ENCODE results near the gene GTF3C5. TPM values are rescaled to one million over a fixed set of nuclear protein-coding genes. Genes with fewer than 3 reads are reported as not detected.

Gene GTF3C5, protein sequence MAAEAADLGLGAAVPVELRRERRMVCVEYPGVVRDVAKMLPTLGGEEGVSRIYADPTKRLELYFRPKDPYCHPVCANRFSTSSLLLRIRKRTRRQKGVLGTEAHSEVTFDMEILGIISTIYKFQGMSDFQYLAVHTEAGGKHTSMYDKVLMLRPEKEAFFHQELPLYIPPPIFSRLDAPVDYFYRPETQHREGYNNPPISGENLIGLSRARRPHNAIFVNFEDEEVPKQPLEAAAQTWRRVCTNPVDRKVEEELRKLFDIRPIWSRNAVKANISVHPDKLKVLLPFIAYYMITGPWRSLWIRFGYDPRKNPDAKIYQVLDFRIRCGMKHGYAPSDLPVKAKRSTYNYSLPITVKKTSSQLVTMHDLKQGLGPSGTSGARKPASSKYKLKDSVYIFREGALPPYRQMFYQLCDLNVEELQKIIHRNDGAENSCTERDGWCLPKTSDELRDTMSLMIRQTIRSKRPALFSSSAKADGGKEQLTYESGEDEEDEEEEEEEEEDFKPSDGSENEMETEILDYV
- 10 to 100 TPM; 48.2 to 55.3 (median 48.9) TPM for total RNA-seq

DNA sequence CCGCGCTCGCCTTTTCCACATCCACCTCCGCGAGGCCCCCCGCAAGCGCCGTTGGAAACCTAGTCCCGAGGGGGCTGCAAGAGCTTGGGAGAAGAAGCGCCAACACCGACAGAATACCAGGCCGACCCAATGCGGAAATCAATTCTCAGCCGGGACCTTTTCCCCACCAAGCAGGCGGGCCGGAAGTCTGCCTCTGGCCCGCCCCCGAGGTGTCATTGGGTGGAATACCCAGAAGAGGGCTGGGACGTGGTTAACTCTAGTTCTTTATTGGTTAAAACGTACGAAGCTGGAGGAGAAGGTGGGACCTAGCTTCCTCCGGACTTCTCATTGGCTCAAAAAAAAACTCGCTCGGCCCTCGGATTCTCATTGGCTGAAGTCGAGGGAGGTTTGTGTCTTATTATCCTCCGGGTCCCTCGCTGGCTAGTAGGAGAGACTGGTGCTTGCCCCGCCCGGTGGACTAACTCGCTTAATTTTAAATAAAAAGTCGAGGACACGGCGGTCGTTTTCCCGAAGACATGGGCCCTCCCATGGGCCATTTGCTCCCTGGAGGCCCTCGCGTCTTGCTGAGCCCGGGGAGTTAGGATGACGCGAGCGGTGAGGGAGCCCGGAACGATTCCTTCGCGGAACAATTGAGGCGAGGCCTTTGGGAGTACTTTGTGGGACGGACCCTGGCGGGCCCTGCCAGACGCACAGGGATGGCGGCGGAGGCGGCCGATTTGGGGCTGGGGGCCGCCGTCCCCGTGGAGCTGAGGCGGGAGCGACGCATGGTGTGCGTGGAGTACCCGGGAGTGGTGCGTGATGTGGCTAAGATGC lies at the start of gene GTF3C5:
Gene GTF3C5, plus strand, starts transcription at position 681 of the 813 bp plus-strand sequence. Its CDS starts 15 bp downstream, at position 696.
- TF ChIP-seq POLR2A (IDR thresholded peaks at IDR 0.05): peak in 3 of 4 donors; percentile 43 to 79 (median 69)
- TF ChIP-seq, protein P1, sequence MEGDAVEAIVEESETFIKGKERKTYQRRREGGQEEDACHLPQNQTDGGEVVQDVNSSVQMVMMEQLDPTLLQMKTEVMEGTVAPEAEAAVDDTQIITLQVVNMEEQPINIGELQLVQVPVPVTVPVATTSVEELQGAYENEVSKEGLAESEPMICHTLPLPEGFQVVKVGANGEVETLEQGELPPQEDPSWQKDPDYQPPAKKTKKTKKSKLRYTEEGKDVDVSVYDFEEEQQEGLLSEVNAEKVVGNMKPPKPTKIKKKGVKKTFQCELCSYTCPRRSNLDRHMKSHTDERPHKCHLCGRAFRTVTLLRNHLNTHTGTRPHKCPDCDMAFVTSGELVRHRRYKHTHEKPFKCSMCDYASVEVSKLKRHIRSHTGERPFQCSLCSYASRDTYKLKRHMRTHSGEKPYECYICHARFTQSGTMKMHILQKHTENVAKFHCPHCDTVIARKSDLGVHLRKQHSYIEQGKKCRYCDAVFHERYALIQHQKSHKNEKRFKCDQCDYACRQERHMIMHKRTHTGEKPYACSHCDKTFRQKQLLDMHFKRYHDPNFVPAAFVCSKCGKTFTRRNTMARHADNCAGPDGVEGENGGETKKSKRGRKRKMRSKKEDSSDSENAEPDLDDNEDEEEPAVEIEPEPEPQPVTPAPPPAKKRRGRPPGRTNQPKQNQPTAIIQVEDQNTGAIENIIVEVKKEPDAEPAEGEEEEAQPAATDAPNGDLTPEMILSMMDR (IDR thresholded peaks at IDR 0.05): peak in 4 of 6 experiments; percentile 28 to 36 (median 34)

DNA sequence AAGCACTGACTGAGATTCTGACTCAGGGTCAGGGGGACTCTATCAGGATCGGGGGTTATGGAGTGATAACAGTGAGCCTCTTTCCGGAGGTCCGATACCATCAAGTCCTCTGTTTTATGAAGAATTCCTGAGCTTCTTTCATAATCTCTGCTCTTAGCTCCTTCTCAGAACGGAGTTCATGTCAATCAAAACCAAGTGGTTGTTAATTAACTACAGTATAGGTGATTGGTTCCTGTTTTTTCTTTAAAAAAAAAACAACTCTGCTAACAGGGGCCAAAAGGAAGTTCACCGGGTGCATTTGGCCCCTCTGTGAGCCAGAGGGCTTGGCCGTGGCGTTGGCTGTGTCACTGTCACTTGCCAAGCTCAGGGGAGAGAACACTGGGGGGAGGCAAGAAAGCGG lies 48.3 kb upstream of the GTF3C5 start:
- WGBS, 2 donors: 45 to 65% methylated on average over 6 to 8 of the region's 8 CpGs
- intact Hi-C loops (cut with DNase I): no loop called here
- Histone ChIP-seq H3K9me3 (no peaks in the 10 kb centered on the region), H3K4me1 (peaks cover 0 to 23% (median 4%) of the 10 kb centered on the region in 3 donors), H3K27ac (no peak overlapping the region), H3K4me3 (no peak overlapping the region), H3K36me3 (no peaks in the 10 kb centered on the region), H3K27me3 (peaks cover 0 to 87% (median 7%) of the 10 kb centered on the region in 4 donors)
- TF ChIP-seq POLR2A (IDR thresholded peaks at IDR 0.05): no peak
- TF ChIP-seq, protein P1 (IDR thresholded peaks at IDR 0.05): no peak
- DNase-seq: no peak

More for the DNA sequence above, at the start of gene GTF3C5:
- Histone ChIP-seq H3K4me1 (peaks cover 23 to 56% (median 26%) of the 10 kb centered on the region in 3 donors), H3K36me3 (peaks cover 0 to 8% (median 0%) of the 10 kb centered on the region in 3 donors), H3K27me3 (no peaks in the 10 kb centered on the region), H3K27ac (peak within 1 kb of the TSS; percentile 86 to 95 (median 92)), H3K9me3 (no peaks in the 10 kb centered on the region), H3K4me3 (peak within 1 kb of the TSS; percentile 56 to 83 (median 77))
- 0 to 1% methylated on average over 37 to 42 of the region's 63 CpGs for WGBS, 2 donors
- DNase-seq: peak; percentile 76
- intact Hi-C loops (cut with DNase I): no loop called here

DNA sequence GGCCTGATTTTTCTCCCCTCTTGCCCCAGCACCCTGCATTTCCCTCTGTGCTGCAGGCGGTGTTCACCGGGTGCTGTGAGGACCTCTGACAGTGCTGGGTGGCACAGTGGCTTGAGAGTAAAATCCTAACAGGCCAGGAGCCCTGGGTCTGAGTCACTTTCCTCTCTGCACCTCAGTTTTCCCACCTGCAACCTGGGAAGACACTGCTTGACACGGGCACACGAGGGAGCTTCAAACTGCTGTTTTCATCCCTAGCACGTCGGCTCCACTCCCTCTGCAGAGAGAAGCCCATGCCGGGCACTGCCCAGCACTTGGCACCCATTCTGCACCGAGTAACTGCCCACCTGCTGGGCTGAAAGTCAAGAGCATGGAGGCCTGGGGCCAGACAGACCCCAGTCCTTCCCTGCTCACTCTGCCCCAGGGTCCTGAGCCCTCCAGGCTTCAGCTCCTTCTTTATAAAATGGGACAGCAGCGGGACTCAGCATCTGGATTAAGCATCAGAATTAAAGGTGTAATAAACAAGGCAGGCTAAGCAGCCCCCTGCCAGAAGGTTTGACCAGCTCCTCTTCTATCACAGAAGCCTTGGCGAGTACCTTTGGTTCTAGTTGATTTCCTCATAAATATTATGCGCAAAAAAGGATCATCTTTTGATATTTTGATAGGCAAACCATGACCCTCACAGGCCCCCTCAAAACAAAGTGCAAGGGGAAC lies 47.2 kb upstream of the GTF3C5 start:
- H3K36me3 ChIP-seq: no peaks in the 10 kb centered on the region
- H3K9me3 ChIP-seq: no peaks in the 10 kb centered on the region
- peaks cover 0 to 75% (median 4%) of the 10 kb centered on the region in 4 donors for H3K27me3 ChIP-seq
- peaks cover 0 to 12% (median 0%) of the 10 kb centered on the region in 3 donors for H3K4me1 ChIP-seq
- no peak overlapping the region for H3K27ac ChIP-seq
- TF ChIP-seq, protein P1 (IDR thresholded peaks at IDR 0.05): no peak
- TF ChIP-seq POLR2A (IDR thresholded peaks at IDR 0.05): no peak
- H3K4me3 ChIP-seq: no peak overlapping the region
- 89 to 91% methylated on average over 4 to 6 of the region's 11 CpGs for WGBS, 2 donors
- no peak for DNase-seq
- intact Hi-C loops (cut with DNase I): no loop called here

DNA sequence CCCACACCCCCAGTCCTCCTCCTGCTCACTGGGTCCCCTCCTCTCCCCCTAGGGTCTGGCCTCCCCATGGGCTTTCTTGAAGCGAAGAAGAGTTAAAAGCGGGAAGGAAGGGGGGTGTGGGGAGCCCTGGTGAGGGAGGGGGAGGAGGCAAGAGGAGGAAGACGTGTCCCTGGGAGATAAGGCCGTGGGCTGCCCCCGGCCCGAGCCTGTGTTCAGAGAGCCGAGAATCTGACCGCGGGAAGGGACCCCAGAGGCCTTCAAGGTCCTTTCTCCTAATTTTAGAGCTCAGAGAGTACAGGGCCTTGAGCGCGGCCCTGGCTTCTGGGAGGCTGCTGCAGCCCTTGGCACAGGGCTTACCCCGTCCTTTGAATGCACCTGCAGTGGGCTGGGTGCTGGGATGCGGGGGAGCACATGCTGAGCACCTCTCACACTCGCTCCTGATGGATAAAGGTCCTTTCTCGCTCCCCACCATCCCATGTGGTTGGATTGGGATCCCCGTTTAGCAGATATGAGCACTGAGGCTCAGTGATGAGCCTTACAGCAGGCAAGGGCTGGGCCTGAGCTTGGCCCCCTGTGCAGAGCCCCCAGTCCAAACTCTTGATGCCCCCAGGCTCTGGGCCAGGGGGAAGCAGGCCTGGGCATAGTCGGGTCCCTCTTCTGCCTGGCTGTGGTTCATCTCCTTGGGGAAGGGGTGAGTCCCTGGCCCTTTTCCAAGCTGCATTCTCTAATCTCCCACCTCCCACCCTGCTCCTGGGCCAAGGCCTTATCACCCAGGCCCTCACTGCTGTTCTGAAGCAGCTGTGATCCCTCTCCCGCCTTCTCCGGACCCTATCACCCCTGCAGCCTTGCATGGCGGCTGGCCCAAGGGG lies 46.4 kb upstream of the GTF3C5 start:
- Histone ChIP-seq H3K4me3 (no peak overlapping the region), H3K27me3 (peaks cover 0 to 67% (median 0%) of the 10 kb centered on the region in 4 donors), H3K9me3 (no peaks in the 10 kb centered on the region), H3K4me1 (peaks cover 0 to 10% (median 0%) of the 10 kb centered on the region in 3 donors), H3K36me3 (no peaks in the 10 kb centered on the region), H3K27ac (no peak overlapping the region)
- 35 to 65% methylated on average over 7 to 13 of the region's 20 CpGs for WGBS, 2 donors
- intact Hi-C loops (cut with DNase I): no loop called here
- DNase-seq: no peak
- TF ChIP-seq POLR2A (IDR thresholded peaks at IDR 0.05): no peak
- TF ChIP-seq, protein P1 (IDR thresholded peaks at IDR 0.05): no peak
